GM18508 (cell line): ENCODE data around the gene SARM1.

Experiments
- ATAC-seq: cut with Tn5 transposase; IDR thresholded peaks from one replicate; pipeline ENCODE4 v1.9.1; 2021; ENCODE audit warnings: moderate number of reproducible peaks; ENCODE audit not compliant: insufficient read depth, unreplicated experiment

SARM1 gene

GRCh38 chr17:28391401-28391800 is 19.9 kb downstream of the SARM1 start:
- ATAC-seq = no peak

- no peak for ATAC-seq
Measured at GRCh38 chr17:28392491-28392890, 21.0 kb downstream of the SARM1 start.

- no peak for ATAC-seq
Measured at GRCh38 chr17:28394337-28395116, 23.0 kb downstream of the SARM1 start.

- no peak for ATAC-seq
Measured at GRCh38 chr17:28395426-28395825, 23.9 kb downstream of the SARM1 start.

- no peak for ATAC-seq
Measured at GRCh38 chr17:28395968-28396367, 24.5 kb downstream of the SARM1 start.

- ATAC-seq = no peak
Measured at GRCh38 chr17:28396635-28397239, 25.2 kb downstream of the SARM1 start.

GRCh38 chr17:28397275-28397674 is 25.8 kb downstream of the SARM1 start:
- ATAC-seq = no peak

- no peak for ATAC-seq
Measured at GRCh38 chr17:28397687-28398279, 26.3 kb downstream of the SARM1 start.

GRCh38 chr17:28398280-28398981 is 26.9 kb downstream of the SARM1 start:
- no peak for ATAC-seq

- ATAC-seq = no peak
Measured at GRCh38 chr17:28399808-28400207, 28.3 kb downstream of the SARM1 start.

- ATAC-seq = no peak
Measured at GRCh38 chr17:28402224-28402630, 30.7 kb downstream of the SARM1 start.

GRCh38 chr17:28402844-28403243 is 31.4 kb downstream of the SARM1 start:
- ATAC-seq = no peak

GRCh38 chr17:28404007-28404406 is 32.5 kb downstream of the SARM1 start:
- no peak for ATAC-seq

GRCh38 chr17:28404461-28404811 is 32.9 kb downstream of the SARM1 start:
- ATAC-seq = no peak

GRCh38 chr17:28404812-28405570 is 33.5 kb downstream of the SARM1 start:
- no peak for ATAC-seq

GRCh38 chr17:28405632-28406472 is 34.4 kb downstream of the SARM1 start, which contains the start of gene SLC46A1:
Gene SLC46A1 (minus strand): TSS chr17:28406212. CDS start chr17:28406114, 98 bp downstream.
- no peak for ATAC-seq

- ATAC-seq = no peak
Measured at GRCh38 chr17:28406473-28406814, 35.0 kb downstream of the SARM1 start.

GRCh38 chr17:28407130-28407973 is 35.9 kb downstream of the SARM1 start:
- ATAC-seq = no peak

- ATAC-seq = no peak
Measured at GRCh38 chr17:28407974-28408306, 36.4 kb downstream of the SARM1 start.
